Ectodermal cell (in vitro differentiated cells): Measurements from ENCODE around the gene PHLPP2.
A peak's percentile ranks its signal among the peaks of the same experiment; 100 is the strongest.
"Not testable (repeated sequence)": the region's sequence is repeated elsewhere in the genome, so short reads cannot be mapped to it uniquely, and the experiment has no call there.

Experiments used
- H3K27ac ChIP-seq: 2 replicates; pipeline ENCODE4 v1.7.0; 2013; ENCODE audit warnings: mild to moderate bottlenecking, low read depth, low read length; ENCODE audit not compliant: insufficient read depth, poor library complexity, severe bottlenecking
- H3K27me3 ChIP-seq: 2 replicates; pipeline ENCODE4 v1.7.0; 2013; ENCODE audit warnings: mild to moderate bottlenecking, low read length; ENCODE audit not compliant: insufficient read depth, control insufficient read depth, poor library complexity, severe bottlenecking
- H3K36me3 ChIP-seq: one replicate; pipeline ENCODE4 v1.7.0; 2013; ENCODE audit warnings: low read length; ENCODE audit not compliant: control insufficient read depth, insufficient read depth
- H3K4me1 ChIP-seq: one replicate; pipeline ENCODE4 v1.7.0; 2013; ENCODE audit warnings: low read length; ENCODE audit not compliant: control insufficient read depth, insufficient read depth
- H3K4me3 ChIP-seq: 2 replicates; pipeline ENCODE4 v1.7.0; 2013; ENCODE audit warnings: low read depth, low read length, control low read depth; ENCODE audit not compliant: insufficient read depth
- H3K9me3 ChIP-seq: 2 replicates; pipeline ENCODE4 v1.7.0; 2013; ENCODE audit warnings: mild to moderate bottlenecking, low read length, moderate library complexity; ENCODE audit not compliant: control insufficient read depth
- WGBS, 2 experiments: methylation state at CpG; one replicate each; pipeline ENCODE4 v1.1.7; 2013; ENCODE audit warnings: missing lambda C conversion rate in 2 of 2; 5-methylcytosine and 5-hydroxymethylcytosine counted together

The PHLPP2 gene

DNA sequence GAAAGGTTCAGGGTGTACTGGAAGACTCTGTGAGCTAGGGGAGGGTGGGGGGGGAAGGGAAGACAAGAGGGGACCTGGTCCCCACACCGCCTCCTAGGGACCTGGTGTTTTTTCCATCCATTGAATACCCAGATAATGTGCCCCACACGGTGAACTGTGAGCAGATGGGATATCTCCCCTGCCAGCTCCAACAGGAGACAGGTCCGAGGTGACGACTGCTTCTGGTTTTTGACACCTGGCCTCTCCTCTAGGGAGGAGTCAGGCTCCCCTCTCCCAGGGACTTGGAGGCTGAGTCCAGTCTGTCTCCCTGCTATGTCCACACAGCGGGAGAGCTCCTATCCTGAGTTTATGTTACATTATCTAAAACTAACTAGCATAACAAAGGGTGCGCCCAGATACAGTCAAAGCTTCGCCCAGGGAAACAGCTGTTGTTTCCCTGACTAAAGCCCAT lies 96.7 kb downstream of the PHLPP2 start:
- 69 to 77% methylated on average over 7 of the region's 7 CpGs for WGBS, 2 experiments
- H3K36me3 ChIP-seq, result no peaks in the 10 kb centered on the region
- H3K4me1 ChIP-seq, result peaks cover 7% of the 10 kb centered on the region
- peaks cover 45% of the 10 kb centered on the region for H3K27me3 ChIP-seq
- no peak overlapping the region for H3K4me3 ChIP-seq
- no peak overlapping the region for H3K27ac ChIP-seq
- no peaks in the 10 kb centered on the region for H3K9me3 ChIP-seq

DNA sequence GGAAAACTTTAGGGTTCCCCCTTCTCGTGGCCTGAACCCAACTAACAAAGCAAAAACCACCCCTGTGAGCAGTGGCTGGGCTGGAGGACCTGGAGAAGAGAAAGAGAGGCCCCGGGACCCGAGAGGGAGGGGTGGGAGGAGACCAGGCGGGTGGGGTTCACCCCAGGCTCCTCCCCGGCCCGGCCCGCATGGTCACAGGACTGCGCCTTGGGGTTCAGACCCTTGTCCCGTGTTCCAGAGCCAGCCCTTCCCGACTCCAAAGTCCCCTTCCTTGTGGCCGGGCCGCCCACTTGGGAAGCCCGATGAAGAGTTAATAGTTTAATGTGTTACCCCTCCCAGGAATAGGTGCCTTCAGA lies 97.7 kb downstream of the PHLPP2 start:
- Histone ChIP-seq H3K27ac (no peak overlapping the region), H3K27me3 (peaks cover 45% of the 10 kb centered on the region), H3K9me3 (no peaks in the 10 kb centered on the region), H3K4me3 (peak overlapping the region; percentile 47), H3K4me1 (peaks cover 7% of the 10 kb centered on the region), H3K36me3 (no peaks in the 10 kb centered on the region)
- WGBS, 2 experiments, result 40 to 48% methylated on average over 12 to 13 of the region's 13 CpGs

DNA sequence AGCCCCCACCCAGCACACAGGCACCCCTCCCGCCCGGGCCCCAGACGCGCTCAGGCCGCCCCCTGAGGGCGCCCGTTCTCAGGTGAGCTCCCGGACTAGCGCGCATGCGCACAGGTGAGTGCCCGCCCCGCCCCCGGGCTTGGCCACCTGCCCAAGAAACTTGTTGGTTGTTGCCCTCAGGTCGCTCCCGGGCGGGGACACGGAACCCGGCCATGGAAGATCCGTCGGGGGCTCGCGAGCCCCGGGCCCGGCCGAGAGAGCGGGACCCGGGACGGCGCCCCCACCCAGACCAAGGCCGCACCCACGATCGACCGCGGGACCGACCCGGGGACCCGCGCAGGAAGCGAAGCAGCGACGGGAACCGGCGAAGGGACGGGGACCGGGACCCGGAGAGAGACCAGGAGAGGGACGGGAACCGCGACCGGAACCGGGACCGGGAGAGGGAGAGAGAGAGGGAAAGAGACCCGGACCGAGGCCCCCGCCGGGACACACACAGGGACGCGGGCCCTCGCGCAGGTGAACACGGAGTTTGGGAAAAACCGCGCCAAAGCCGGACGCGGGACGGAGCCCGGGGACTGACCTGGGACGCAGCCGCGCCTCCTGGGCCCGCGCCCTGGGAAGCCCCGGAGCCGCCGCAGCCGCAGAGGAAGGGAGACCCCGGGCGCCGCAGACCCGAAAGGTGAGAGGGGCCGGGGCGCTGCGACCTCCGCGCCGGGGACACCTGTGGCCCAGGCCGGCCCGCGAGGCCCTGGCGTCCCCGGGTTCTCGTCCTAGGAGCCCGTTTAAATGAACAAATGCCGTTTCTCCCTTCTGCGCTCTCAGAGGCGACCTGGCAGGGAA lies 98.3 kb downstream of the PHLPP2 start, which contains the start of gene MARVELD3:
MARVELD3 (plus strand) TSS at position 167 of the 840 bp plus-strand sequence; CDS start at position 213, 46 bp downstream.
- 1% methylated on average over 98 of the region's 98 CpGs for WGBS, 2 experiments
- H3K4me1 ChIP-seq, result peaks cover 7% of the 10 kb centered on the region
- H3K4me3 ChIP-seq, result peak within 1 kb of the TSS; percentile 47
- H3K36me3 ChIP-seq, result no peaks in the 10 kb centered on the region
- no peaks in the 10 kb centered on the region for H3K9me3 ChIP-seq
- H3K27ac ChIP-seq, result no peak within 1 kb of the TSS
- H3K27me3 ChIP-seq, result peaks cover 45% of the 10 kb centered on the region

- Histone ChIP-seq H3K9me3 (no peaks in the 10 kb centered on the region), H3K4me3 (no peak overlapping the region), H3K36me3 (no peaks in the 10 kb centered on the region), H3K27me3 (peaks cover 45% of the 10 kb centered on the region), H3K4me1 (peaks cover 7% of the 10 kb centered on the region), H3K27ac (no peak overlapping the region)
- WGBS, 2 experiments, result 93 to 95% methylated on average over 7 of the region's 7 CpGs
Observed at GRCh38 chr16:71625113-71625850, 99.2 kb downstream of the PHLPP2 start.

DNA sequence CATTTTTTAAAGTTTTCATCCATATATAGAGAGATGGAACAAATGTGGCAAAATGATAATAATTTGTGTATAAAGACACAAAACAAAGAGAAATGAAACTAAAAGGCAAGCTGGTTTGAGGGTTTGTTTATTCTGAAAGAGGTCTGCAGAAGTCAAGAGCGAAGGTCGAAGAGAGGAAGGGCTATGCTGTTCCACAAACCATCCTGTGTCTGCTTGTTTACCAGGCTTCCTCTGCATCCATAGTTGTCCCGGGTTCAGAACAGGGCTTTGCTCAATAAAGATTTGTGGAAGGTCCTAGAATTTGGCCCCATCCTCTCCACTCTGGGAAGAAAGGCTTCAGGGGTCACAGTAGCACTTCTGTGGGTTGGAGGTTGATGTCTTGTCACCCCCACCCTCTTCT lies 100.9 kb downstream of the PHLPP2 start:
- Histone ChIP-seq H3K36me3 (no peaks in the 10 kb centered on the region), H3K9me3 (no peaks in the 10 kb centered on the region), H3K4me1 (no peaks in the 10 kb centered on the region), H3K27ac (no peak overlapping the region), H3K4me3 (no peak overlapping the region), H3K27me3 (peaks cover 45% of the 10 kb centered on the region)
- WGBS, 2 experiments, result 83 to 93% methylated on average over 3 of the region's 3 CpGs

- Histone ChIP-seq H3K27me3 (peaks cover 31% of the 10 kb centered on the region), H3K36me3 (no peaks in the 10 kb centered on the region), H3K4me3 (no peak overlapping the region), H3K27ac (no peak overlapping the region), H3K9me3 (no peaks in the 10 kb centered on the region), H3K4me1 (no peaks in the 10 kb centered on the region)
Observed at GRCh38 chr16:71622088-71622487, 102.4 kb downstream of the PHLPP2 start.

DNA sequence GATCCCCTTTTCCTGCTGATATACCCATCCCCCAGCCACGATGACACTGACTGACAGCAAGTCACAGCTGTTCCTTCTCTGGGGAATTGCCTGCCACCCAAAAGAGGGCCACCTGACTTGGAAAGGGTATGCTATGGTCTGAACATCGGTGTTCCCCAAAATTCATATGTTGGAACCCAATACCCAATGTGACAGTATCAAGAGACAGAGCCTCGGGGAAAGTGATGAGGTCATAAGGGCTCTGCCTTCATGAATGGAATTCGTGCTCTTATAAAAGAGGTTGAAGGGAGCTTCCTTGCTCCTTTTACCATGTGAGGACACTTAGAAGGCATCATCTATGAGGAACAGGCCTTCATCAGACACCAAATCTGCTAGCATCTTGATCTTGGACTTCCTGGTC lies 106.1 kb downstream of the PHLPP2 start:
- H3K4me3 ChIP-seq, result no peak overlapping the region
- no peaks in the 10 kb centered on the region for H3K4me1 ChIP-seq
- 83 to 87% methylated on average over 4 of the region's 4 CpGs for WGBS, 2 experiments
- H3K9me3 ChIP-seq, result no peaks in the 10 kb centered on the region
- H3K36me3 ChIP-seq, result no peaks in the 10 kb centered on the region
- H3K27ac ChIP-seq, result no peak overlapping the region
- no peaks in the 10 kb centered on the region for H3K27me3 ChIP-seq

- not testable (repeated sequence) for H3K9me3 ChIP-seq
- WGBS, 2 experiments, result 86 to 95% methylated on average over 8 of the region's 8 CpGs
Observed at GRCh38 chr16:71614956-71615355, 109.5 kb downstream of the PHLPP2 start.

DNA sequence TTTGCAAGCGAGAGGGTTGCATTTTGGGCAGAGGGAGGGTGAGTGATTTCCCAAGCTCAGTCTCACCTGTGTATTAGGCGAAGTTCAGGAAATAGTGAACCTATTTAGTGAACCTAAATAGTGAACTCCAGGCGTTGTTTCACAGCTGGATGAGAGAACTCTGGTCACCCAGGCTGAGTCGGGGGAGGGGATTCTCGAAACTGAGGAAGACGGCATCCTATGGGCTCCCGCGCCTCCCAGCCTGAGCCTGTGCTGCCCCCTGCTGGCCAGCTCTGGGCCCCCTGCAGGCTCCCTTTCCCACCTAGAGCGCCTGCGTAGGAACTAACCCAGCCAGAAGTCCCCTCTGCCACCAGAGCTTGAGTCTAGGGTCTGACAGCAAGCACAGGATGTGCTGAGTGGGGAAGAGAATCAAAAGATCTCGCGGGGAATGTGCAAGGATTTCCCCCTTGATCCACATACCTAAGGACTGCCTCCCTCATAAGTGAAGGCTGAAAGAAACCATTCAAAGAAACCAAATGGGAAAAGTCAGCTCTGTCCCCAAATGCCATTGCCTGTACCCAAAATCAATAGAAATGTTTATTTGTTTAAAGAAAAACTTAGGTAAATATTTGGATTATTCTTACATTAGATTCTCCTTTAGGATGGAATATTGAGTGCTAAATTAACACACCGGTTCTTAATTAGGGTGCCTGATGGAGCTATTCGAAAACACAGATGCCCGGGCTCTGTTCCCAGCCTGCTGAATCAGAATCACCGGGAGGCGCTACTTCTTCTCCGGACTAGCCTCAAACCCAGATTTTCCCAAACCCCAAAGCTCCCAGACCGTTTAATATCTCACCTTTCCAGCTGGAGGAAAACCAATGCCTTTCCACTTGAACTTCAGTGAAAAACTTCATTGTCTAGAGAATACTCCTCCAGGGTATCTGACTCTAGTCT lies 113.3 kb downstream of the PHLPP2 start:
- Histone ChIP-seq H3K4me1 (no peaks in the 10 kb centered on the region), H3K4me3 (no peak overlapping the region)

More at GRCh38 chr16:71614956-71615355, 109.5 kb downstream of the PHLPP2 start:
- H3K27ac ChIP-seq, H3K4me1 ChIP-seq, H3K4me3 ChIP-seq, H3K36me3 ChIP-seq, H3K27me3 ChIP-seq: not testable (repeated sequence)

More for the DNA sequence above, 113.3 kb downstream of the PHLPP2 start:
- no peak overlapping the region for H3K27ac ChIP-seq
- 24 to 26% methylated on average over 19 of the region's 19 CpGs for WGBS, 2 experiments
- H3K9me3 ChIP-seq, result no peaks in the 10 kb centered on the region
- H3K27me3 ChIP-seq, result no peaks in the 10 kb centered on the region
- H3K36me3 ChIP-seq, result no peaks in the 10 kb centered on the region
